GM12875 (cell line): ENCODE data around the gene ADCY4.

Experiments
- H3K4me3 ChIP-seq: one replicate; pipeline ENCODE4 v1.5.1; 2011; ENCODE audit warnings: low read depth, low read length, control low read depth
- CTCF ChIP-seq: IDR thresholded peaks from 2 replicates; pipeline ENCODE4 v1.5.1; 2011; ENCODE audit warnings: low read depth, mild to moderate bottlenecking, control low read depth, inconsistent platforms, low read length, moderate library complexity, borderline replicate concordance; ENCODE audit not compliant: insufficient read depth

Gene ADCY4

GRCh38 chr14:24347134-24347533, 12.3 kb upstream of the ADCY4 start:
- no peak overlapping the region for H3K4me3 ChIP-seq
- TF ChIP-seq CTCF, result no peak

GRCh38 chr14:24343795-24344660, 9.2 kb upstream of the ADCY4 start:
- H3K4me3 ChIP-seq, result no peak overlapping the region
- no peak for TF ChIP-seq CTCF

- H3K4me3 ChIP-seq, result no peak overlapping the region
- no peak for TF ChIP-seq CTCF
Observed at GRCh38 chr14:24342889-24343288, 8.0 kb upstream of the ADCY4 start.

GRCh38 chr14:24340606-24341005, 5.7 kb upstream of the ADCY4 start:
- TF ChIP-seq CTCF, result no peak
- H3K4me3 ChIP-seq, result no peak overlapping the region

- no peak for TF ChIP-seq CTCF
Observed at GRCh38 chr14:24339284-24340151, 4.6 kb upstream of the ADCY4 start, which contains the start of gene RIPK3. Gene RIPK3 (minus strand): TSS chr14:24339991. CDS start chr14:24339826, 165 bp downstream.

GRCh38 chr14:24338843-24339242, 4.0 kb upstream of the ADCY4 start:
- no peak overlapping the region for H3K4me3 ChIP-seq
- TF ChIP-seq CTCF, result no peak

More at GRCh38 chr14:24339284-24340151, 4.6 kb upstream of the ADCY4 start, which contains the start of gene RIPK3:
- peak within 1 kb of the TSS; percentile 48 for H3K4me3 ChIP-seq
